Bronchial epithelial cell (primary cell): ENCODE results near the gene SLC9A6. TPM values are rescaled to one million over a fixed set of nuclear protein-coding genes. Genes with fewer than 3 reads are reported as not detected.

ENCODE experiments used
- DNase-seq: peaks from one replicate; pipeline ENCODE4 v3.0.0-alpha.2; 2010; ENCODE audit warnings: low read depth
- FAIRE-seq: peaks from 2 replicates; lab custom pipeline; 2011; peaks lifted over from hg19 to GRCh38; lab: Jason Lieb, UNC
- H3K27me3 ChIP-seq: 2 replicates; pipeline ENCODE4 v1.5.1; 2011; ENCODE audit warnings: low read length; ENCODE audit not compliant: control insufficient read depth, insufficient read depth
- H3K36me3 ChIP-seq: 2 replicates; pipeline ENCODE4 v1.5.1; 2011; ENCODE audit warnings: low read length; ENCODE audit not compliant: control insufficient read depth, insufficient read depth
- H3K4me3 ChIP-seq: 2 replicates; pipeline ENCODE4 v1.5.1; 2011; ENCODE audit warnings: mild to moderate bottlenecking, low read depth, low read length, control low read depth
- CTCF ChIP-seq: IDR thresholded peaks from 2 replicates; pipeline ENCODE4 v1.5.1; 2011; ENCODE audit warnings: mild to moderate bottlenecking, moderate library complexity, low read length, control low read depth, inconsistent platforms; ENCODE audit not compliant: insufficient read depth, severe bottlenecking
- total RNA-seq: library from RNA; depleted of rRNA; stranded (reverse); fragments of >200 nt; gene quantifications from 2 replicates; pipeline ENCODE4 v1.2.1, GENCODE V29; 2014

SLC9A6 gene
- total RNA-seq, 1 donor from 2014 or later, result 24.2 TPM

DNA sequence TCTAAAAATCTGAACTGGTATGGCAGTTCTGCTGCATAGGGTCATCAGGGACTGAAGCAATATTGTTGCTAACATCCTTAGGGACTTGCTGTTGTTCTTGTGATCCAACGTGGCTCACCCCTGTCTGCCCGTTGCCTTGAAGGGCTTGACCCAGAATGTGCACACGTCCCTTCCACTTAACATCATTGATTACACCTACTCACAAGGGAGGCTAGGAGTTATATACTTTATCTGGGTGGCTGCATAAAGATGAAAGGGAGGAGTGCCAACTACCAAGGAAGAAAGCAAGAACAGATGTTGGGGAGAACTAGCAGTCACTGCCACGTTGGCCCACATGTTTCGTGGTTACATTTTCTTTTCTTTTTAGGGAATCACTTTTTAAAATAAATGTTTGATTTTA lies 34.0 kb downstream of the SLC9A6 start:
- Histone ChIP-seq H3K27me3 (no peaks in the 10 kb centered on the region), H3K36me3 (no peaks in the 10 kb centered on the region), H3K4me3 (no peak overlapping the region)
- FAIRE-seq (no peak), DNase-seq (no peak)
- no peak for TF ChIP-seq CTCF

- DNase-seq (no peak), FAIRE-seq (no peak)
- TF ChIP-seq CTCF, result no peak
- Histone ChIP-seq H3K36me3 (no peaks in the 10 kb centered on the region), H3K27me3 (no peaks in the 10 kb centered on the region), H3K4me3 (no peak overlapping the region)
Measured at GRCh38 chrX:136021160-136021559, 35.9 kb downstream of the SLC9A6 start.

DNA sequence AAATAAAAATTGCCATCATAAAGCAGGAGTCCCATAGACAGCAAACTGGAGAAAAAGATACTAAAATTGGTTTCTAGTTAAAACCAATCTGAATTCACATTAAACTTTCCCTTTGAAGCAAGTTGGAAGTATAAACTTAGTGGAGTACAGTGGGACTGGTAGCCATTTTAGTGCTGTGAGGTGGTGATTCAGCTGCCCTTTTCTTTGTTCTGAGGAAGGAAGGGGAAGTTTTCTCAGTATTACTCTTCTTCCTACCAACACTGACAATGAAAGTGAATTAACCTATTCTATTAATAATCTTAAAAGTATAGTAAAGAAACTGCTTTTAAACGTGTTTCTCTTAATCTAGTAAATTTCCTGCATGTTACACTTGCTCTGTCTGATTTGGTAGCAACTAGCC lies 36.7 kb downstream of the SLC9A6 start:
- Histone ChIP-seq H3K36me3 (no peaks in the 10 kb centered on the region), H3K4me3 (no peak overlapping the region), H3K27me3 (no peaks in the 10 kb centered on the region)
- no peak for TF ChIP-seq CTCF
- FAIRE-seq (no peak), DNase-seq (no peak)

GRCh38 chrX:136025091-136025490 lies 39.9 kb downstream of the SLC9A6 start:
- Histone ChIP-seq H3K4me3 (no peak overlapping the region), H3K27me3 (no peaks in the 10 kb centered on the region), H3K36me3 (no peaks in the 10 kb centered on the region)
- no peak for TF ChIP-seq CTCF
- FAIRE-seq, result no peak
- no peak for DNase-seq

GRCh38 chrX:136028383-136028984 lies 43.2 kb downstream of the SLC9A6 start:
- no peak for FAIRE-seq
- no peak overlapping the region for H3K4me3 ChIP-seq
- peak; percentile 21 for TF ChIP-seq CTCF
- peak; percentile 48 for DNase-seq
- no peaks in the 10 kb centered on the region for H3K27me3 ChIP-seq
- no peaks in the 10 kb centered on the region for H3K36me3 ChIP-seq

DNA sequence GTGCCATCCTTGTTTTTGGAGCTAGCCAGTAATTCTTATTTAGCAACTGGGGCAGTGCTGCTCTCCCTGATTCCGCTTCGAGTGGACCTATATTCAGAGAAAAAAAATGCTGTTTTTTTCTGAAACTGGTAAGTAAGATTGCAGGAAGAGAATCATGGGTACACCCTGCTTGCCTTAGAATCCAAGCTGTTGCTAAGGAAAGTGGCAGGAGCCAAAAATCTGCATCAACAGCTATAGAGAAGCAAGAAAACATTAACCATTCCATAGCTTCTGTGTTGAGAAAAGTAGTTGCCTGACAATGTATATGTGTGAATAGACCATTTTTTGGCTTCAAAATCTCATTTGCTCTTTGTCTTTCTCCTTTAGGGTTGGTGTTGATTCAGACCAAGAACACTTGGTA lies 44.5 kb downstream of the SLC9A6 start:
- no peak for TF ChIP-seq CTCF
- Histone ChIP-seq H3K4me3 (no peak overlapping the region), H3K36me3 (no peaks in the 10 kb centered on the region), H3K27me3 (no peaks in the 10 kb centered on the region)
- no peak for DNase-seq
- no peak for FAIRE-seq
